Measurements from ENCODE around the gene CHRND.

CHRND gene

DNA sequence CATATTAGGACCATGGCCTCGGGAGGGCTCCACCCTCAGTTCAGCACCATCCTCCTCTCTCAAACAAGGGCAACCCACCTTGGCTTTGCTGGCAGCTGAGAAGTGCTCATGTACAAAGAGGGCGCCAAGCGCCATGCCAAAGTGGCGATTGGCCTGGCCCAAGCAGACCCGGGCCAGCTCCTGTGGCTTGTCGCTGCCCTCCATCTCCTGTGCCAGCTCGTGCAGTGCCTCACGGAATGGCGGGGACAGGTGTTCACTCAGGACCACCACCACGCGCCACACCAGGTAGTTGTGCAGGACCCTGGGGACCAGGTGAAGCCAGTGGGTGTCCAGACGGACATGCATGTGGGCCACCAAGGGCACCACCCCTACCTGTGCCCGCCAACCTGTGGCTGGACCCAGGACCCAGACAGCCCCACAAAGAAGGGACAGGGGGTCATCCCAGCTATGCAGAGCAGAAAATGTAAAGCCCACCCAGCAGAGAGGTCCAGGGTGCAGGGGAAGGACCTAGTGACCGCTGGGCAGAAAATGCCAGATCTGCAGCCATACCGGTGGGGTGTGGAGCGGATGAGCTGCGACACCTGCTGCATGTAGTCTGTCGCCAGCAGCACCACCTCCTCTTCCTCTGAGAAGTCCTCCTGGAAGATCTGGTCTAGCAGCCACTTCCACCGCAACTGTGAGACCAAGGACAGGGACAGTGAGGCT lies 41.9 kb upstream of the CHRND start:
- TF ChIP-seq TCF12 (IDR thresholded peaks at IDR 0.05; ENCODE audit: low read depth) (no peak), FOXM1 (IDR thresholded peaks at IDR 0.05; ENCODE audit: borderline replicate concordance, low read depth) (no peak), TEAD4 (IDR thresholded peaks at IDR 0.05) (no peak), EGR1 (IDR thresholded peaks at IDR 0.05) (no peak), YY1 (IDR thresholded peaks at IDR 0.05; ENCODE audit: low read depth) (no peak), ZBTB7A (IDR thresholded peaks at IDR 0.05; ENCODE audit: low read depth) (no peak), TAF1 (IDR thresholded peaks at IDR 0.05; ENCODE audit: low read depth) (no peak), RAD21 (IDR thresholded peaks at IDR 0.05; ENCODE audit: low read depth) (no peak), EP300 (IDR thresholded peaks at IDR 0.05; ENCODE audit: borderline replicate concordance) (no peak), CREB1 (IDR thresholded peaks at IDR 0.05; ENCODE audit: low read depth) (no peak), NFIC (IDR thresholded peaks at IDR 0.05) (no peak), CEBPB (IDR thresholded peaks at IDR 0.05) (no peak)
- TF ChIP-seq, protein P1, sequence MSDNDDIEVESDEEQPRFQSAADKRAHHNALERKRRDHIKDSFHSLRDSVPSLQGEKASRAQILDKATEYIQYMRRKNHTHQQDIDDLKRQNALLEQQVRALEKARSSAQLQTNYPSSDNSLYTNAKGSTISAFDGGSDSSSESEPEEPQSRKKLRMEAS (IDR thresholded peaks at IDR 0.05): no peak
- TF ChIP-seq, protein P2, sequence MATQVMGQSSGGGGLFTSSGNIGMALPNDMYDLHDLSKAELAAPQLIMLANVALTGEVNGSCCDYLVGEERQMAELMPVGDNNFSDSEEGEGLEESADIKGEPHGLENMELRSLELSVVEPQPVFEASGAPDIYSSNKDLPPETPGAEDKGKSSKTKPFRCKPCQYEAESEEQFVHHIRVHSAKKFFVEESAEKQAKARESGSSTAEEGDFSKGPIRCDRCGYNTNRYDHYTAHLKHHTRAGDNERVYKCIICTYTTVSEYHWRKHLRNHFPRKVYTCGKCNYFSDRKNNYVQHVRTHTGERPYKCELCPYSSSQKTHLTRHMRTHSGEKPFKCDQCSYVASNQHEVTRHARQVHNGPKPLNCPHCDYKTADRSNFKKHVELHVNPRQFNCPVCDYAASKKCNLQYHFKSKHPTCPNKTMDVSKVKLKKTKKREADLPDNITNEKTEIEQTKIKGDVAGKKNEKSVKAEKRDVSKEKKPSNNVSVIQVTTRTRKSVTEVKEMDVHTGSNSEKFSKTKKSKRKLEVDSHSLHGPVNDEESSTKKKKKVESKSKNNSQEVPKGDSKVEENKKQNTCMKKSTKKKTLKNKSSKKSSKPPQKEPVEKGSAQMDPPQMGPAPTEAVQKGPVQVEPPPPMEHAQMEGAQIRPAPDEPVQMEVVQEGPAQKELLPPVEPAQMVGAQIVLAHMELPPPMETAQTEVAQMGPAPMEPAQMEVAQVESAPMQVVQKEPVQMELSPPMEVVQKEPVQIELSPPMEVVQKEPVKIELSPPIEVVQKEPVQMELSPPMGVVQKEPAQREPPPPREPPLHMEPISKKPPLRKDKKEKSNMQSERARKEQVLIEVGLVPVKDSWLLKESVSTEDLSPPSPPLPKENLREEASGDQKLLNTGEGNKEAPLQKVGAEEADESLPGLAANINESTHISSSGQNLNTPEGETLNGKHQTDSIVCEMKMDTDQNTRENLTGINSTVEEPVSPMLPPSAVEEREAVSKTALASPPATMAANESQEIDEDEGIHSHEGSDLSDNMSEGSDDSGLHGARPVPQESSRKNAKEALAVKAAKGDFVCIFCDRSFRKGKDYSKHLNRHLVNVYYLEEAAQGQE (IDR thresholded peaks at IDR 0.05; ENCODE audit: low read depth): no peak
- TF ChIP-seq, protein P3, sequence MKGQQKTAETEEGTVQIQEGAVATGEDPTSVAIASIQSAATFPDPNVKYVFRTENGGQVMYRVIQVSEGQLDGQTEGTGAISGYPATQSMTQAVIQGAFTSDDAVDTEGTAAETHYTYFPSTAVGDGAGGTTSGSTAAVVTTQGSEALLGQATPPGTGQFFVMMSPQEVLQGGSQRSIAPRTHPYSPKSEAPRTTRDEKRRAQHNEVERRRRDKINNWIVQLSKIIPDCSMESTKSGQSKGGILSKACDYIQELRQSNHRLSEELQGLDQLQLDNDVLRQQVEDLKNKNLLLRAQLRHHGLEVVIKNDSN (IDR thresholded peaks at IDR 0.05): no peak

DNA sequence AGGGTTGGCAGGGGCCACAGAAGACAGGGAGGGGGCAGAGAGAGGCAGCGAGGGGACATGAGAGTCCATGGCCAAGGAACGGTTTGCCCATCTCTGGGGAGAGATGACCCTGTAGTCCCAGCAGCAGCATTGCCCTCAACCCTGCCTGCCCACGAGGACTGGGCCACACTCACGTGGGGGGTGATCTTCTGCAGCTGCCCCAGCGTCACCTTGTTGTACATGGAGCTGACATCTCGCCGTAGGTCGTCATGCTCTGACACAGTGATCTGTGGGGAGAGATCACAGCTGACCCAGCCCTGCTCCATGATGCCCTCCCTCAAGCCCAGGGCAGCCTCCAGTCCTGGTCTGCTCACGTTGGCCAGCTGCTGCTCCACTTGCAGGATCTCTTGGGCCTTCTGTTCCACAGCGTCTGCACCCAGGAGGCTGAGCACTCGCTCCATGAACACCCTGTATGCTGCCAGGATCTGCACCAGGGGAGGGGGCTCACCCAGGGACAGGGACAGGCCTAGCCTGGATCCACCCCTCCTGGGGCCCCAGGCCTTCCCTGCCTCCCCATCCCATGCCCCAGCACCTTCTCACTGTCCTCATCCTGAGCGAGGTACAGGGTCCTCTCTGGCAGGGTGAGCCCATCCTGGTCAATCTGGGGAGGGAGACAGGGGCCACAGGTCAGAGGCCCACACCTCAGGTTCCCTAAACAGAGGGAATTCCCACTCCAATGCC lies 41.2 kb upstream of the CHRND start:
- TF ChIP-seq NFIC (IDR thresholded peaks at IDR 0.05) (no peak), YY1 (IDR thresholded peaks at IDR 0.05; ENCODE audit: low read depth) (no peak), ZBTB7A (IDR thresholded peaks at IDR 0.05; ENCODE audit: low read depth) (no peak), CEBPB (IDR thresholded peaks at IDR 0.05) (no peak)

DNA sequence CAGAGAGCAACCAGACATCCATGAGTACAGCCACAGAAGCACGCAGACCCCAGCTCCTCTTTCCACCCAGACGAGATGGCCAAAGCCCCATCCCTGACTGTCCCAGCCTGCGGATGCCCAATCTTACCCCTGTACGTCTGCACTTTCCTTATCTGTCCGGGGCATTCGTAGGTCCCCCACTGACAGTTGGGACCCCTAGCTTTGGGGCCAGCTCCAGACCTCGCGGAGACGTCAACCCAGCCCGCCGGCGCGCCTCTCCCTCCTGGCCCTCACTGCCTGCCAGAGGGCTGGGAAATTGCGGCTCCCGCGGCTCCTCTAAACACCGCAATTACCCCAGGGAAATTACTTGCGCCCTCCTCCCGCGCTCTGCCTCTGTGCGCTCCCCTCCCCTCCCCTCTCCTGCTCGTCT lies 40.6 kb upstream of the CHRND start:
- TF ChIP-seq TCF12 (IDR thresholded peaks at IDR 0.05; ENCODE audit: low read depth): no peak
- TF ChIP-seq YY1 (IDR thresholded peaks at IDR 0.05; ENCODE audit: low read depth): no peak
- no peak for TF ChIP-seq FOXM1 (IDR thresholded peaks at IDR 0.05; ENCODE audit: borderline replicate concordance, low read depth)
- TF ChIP-seq, protein P2 (IDR thresholded peaks at IDR 0.05; ENCODE audit: low read depth): no peak
- no peak for TF ChIP-seq EP300 (IDR thresholded peaks at IDR 0.05; ENCODE audit: borderline replicate concordance)
- no peak for TF ChIP-seq RAD21 (IDR thresholded peaks at IDR 0.05; ENCODE audit: low read depth)
- TF ChIP-seq TEAD4 (IDR thresholded peaks at IDR 0.05): no peak
- TF ChIP-seq CREB1 (IDR thresholded peaks at IDR 0.05; ENCODE audit: low read depth): no peak
- TF ChIP-seq, protein P1 (IDR thresholded peaks at IDR 0.05): no peak
- no peak for TF ChIP-seq EGR1 (IDR thresholded peaks at IDR 0.05)
- TF ChIP-seq, protein P3 (IDR thresholded peaks at IDR 0.05): no peak
- TF ChIP-seq TAF1 (IDR thresholded peaks at IDR 0.05; ENCODE audit: low read depth): no peak
- no peak for TF ChIP-seq NFIC (IDR thresholded peaks at IDR 0.05)
- no peak for TF ChIP-seq ZBTB7A (IDR thresholded peaks at IDR 0.05; ENCODE audit: low read depth)
- no peak for TF ChIP-seq CEBPB (IDR thresholded peaks at IDR 0.05)

DNA sequence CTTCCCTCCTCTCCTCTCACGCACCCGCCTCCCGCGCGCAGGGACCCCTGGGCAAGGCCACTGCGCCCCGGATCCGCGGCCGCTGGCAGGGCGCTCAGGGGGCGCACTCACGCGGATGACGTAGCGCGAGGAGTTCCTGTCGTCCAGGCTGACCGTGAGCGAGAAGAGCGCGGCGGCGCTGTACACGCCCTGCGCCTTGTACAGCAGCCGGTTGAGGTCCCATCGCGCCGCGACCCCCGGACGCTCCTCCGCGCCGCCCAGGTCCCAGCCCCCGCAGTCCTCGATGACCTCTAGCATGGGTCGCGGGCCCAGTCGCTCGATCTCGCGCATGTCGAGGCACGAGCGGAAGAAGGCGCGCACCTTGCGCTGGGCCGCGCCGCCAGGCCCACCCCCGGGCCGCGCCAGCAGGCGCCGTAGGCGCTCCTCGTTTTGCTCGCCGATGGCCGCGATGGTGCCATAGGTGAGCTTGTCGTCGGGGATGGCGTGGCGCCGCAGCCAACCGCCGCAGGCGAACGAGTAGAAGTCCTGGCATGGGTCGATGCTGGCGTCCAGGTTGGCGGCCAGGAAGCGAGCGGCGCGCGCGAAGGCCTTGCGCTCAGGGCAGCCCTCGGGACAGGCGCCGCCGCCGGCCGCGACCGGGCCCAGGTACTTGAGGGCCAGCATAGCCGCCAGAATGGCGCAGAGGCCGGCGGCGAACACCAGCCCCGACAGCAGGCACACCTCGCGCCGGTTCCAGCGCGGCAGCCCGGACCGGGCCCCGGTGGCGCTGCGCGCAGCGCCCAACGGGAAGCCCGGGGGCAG lies 40.0 kb upstream of the CHRND start:
- TF ChIP-seq NFIC (IDR thresholded peaks at IDR 0.05) (no peak), TAF1 (IDR thresholded peaks at IDR 0.05; ENCODE audit: low read depth) (no peak), RAD21 (IDR thresholded peaks at IDR 0.05; ENCODE audit: low read depth) (no peak), CREB1 (IDR thresholded peaks at IDR 0.05; ENCODE audit: low read depth) (no peak), CEBPB (IDR thresholded peaks at IDR 0.05) (no peak), ZBTB7A (IDR thresholded peaks at IDR 0.05; ENCODE audit: low read depth) (no peak), YY1 (IDR thresholded peaks at IDR 0.05; ENCODE audit: low read depth) (no peak), TCF12 (IDR thresholded peaks at IDR 0.05; ENCODE audit: low read depth) (no peak), TEAD4 (IDR thresholded peaks at IDR 0.05) (no peak), FOXM1 (IDR thresholded peaks at IDR 0.05; ENCODE audit: borderline replicate concordance, low read depth) (no peak), EP300 (IDR thresholded peaks at IDR 0.05; ENCODE audit: borderline replicate concordance) (no peak), EGR1 (IDR thresholded peaks at IDR 0.05) (no peak)
- TF ChIP-seq, protein P3 (IDR thresholded peaks at IDR 0.05): no peak
- TF ChIP-seq, protein P2 (IDR thresholded peaks at IDR 0.05; ENCODE audit: low read depth): no peak
- TF ChIP-seq, protein P1 (IDR thresholded peaks at IDR 0.05): no peak
